ENCODE data around the gene TLE4. TPM values are rescaled to one million over a fixed set of nuclear protein-coding genes. Genes with fewer than 3 reads are reported as not detected.

Gene TLE4
- total and polyA plus RNA-seq, 2 experiments from 2014 or later: 45.8 to 72.9 TPM

GRCh38 chr9:79581388-79581787 lies 9.6 kb downstream of the TLE4 start:
- no peaks in the 10 kb centered on the region; the same call in 1 of the 2 replicates for H3K36me3 ChIP-seq (ENCODE audit: insufficient read depth)
- no peaks in the 10 kb centered on the region for H3F3A ChIP-seq (replicated peaks; ENCODE audit: low read depth)
- Mint-ChIP-seq H3K4me1 (peaks cover 45% of the 10 kb centered on the region), H3K36me3 (ENCODE audit: low read depth) (peaks cover 3% of the 10 kb centered on the region; the same call in 2 of the 3 replicates), H3K27me3 (ENCODE audit: insufficient read depth, low read depth, poor library complexity) (peaks cover 5% of the 10 kb centered on the region), H3K9me3 (no peaks in the 10 kb centered on the region; the same call in 2 of the 3 replicates), H3K4me3 (no peak overlapping the region), H3K27ac (no peak overlapping the region)
- peaks cover 33% of the 10 kb centered on the region for H3K4me1 ChIP-seq (ENCODE audit: insufficient read depth)
- no peaks in the 10 kb centered on the region for H3K27me3 ChIP-seq (ENCODE audit: insufficient read depth)
- DNase-seq (ENCODE audit: low spot score) (no peak), ATAC-seq (no peak)
- H3K4me3 ChIP-seq: 0 out of 2 replicates have a peak overlapping the region, but pooled peaks have one; percentile 5
- TF ChIP-seq CREB1 (CRISPR knock-in tag; IDR thresholded peaks at IDR 0.05; ENCODE audit: low read depth) (no peak), NANOG (IDR thresholded peaks at IDR 0.05; ENCODE audit: borderline replicate concordance) (no peak), ZNF331 (CRISPR knock-in tag; IDR thresholded peaks at IDR 0.05; ENCODE audit: low read depth) (no peak), EZH2phosphoT487 (IDR thresholded peaks at IDR 0.05; ENCODE audit: unreplicated experiment) (no peak), STAT1 (IDR thresholded peaks at IDR 0.05; ENCODE audit: unreplicated experiment) (no peak), POLR2AphosphoS5 (IDR thresholded peaks at IDR 0.05; ENCODE audit: low read depth) (no peak)
- TF ChIP-seq, protein P1, sequence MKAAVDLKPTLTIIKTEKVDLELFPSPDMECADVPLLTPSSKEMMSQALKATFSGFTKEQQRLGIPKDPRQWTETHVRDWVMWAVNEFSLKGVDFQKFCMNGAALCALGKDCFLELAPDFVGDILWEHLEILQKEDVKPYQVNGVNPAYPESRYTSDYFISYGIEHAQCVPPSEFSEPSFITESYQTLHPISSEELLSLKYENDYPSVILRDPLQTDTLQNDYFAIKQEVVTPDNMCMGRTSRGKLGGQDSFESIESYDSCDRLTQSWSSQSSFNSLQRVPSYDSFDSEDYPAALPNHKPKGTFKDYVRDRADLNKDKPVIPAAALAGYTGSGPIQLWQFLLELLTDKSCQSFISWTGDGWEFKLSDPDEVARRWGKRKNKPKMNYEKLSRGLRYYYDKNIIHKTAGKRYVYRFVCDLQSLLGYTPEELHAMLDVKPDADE (IDR thresholded peaks at IDR 0.05): no peak
- TF ChIP-seq, protein P2, sequence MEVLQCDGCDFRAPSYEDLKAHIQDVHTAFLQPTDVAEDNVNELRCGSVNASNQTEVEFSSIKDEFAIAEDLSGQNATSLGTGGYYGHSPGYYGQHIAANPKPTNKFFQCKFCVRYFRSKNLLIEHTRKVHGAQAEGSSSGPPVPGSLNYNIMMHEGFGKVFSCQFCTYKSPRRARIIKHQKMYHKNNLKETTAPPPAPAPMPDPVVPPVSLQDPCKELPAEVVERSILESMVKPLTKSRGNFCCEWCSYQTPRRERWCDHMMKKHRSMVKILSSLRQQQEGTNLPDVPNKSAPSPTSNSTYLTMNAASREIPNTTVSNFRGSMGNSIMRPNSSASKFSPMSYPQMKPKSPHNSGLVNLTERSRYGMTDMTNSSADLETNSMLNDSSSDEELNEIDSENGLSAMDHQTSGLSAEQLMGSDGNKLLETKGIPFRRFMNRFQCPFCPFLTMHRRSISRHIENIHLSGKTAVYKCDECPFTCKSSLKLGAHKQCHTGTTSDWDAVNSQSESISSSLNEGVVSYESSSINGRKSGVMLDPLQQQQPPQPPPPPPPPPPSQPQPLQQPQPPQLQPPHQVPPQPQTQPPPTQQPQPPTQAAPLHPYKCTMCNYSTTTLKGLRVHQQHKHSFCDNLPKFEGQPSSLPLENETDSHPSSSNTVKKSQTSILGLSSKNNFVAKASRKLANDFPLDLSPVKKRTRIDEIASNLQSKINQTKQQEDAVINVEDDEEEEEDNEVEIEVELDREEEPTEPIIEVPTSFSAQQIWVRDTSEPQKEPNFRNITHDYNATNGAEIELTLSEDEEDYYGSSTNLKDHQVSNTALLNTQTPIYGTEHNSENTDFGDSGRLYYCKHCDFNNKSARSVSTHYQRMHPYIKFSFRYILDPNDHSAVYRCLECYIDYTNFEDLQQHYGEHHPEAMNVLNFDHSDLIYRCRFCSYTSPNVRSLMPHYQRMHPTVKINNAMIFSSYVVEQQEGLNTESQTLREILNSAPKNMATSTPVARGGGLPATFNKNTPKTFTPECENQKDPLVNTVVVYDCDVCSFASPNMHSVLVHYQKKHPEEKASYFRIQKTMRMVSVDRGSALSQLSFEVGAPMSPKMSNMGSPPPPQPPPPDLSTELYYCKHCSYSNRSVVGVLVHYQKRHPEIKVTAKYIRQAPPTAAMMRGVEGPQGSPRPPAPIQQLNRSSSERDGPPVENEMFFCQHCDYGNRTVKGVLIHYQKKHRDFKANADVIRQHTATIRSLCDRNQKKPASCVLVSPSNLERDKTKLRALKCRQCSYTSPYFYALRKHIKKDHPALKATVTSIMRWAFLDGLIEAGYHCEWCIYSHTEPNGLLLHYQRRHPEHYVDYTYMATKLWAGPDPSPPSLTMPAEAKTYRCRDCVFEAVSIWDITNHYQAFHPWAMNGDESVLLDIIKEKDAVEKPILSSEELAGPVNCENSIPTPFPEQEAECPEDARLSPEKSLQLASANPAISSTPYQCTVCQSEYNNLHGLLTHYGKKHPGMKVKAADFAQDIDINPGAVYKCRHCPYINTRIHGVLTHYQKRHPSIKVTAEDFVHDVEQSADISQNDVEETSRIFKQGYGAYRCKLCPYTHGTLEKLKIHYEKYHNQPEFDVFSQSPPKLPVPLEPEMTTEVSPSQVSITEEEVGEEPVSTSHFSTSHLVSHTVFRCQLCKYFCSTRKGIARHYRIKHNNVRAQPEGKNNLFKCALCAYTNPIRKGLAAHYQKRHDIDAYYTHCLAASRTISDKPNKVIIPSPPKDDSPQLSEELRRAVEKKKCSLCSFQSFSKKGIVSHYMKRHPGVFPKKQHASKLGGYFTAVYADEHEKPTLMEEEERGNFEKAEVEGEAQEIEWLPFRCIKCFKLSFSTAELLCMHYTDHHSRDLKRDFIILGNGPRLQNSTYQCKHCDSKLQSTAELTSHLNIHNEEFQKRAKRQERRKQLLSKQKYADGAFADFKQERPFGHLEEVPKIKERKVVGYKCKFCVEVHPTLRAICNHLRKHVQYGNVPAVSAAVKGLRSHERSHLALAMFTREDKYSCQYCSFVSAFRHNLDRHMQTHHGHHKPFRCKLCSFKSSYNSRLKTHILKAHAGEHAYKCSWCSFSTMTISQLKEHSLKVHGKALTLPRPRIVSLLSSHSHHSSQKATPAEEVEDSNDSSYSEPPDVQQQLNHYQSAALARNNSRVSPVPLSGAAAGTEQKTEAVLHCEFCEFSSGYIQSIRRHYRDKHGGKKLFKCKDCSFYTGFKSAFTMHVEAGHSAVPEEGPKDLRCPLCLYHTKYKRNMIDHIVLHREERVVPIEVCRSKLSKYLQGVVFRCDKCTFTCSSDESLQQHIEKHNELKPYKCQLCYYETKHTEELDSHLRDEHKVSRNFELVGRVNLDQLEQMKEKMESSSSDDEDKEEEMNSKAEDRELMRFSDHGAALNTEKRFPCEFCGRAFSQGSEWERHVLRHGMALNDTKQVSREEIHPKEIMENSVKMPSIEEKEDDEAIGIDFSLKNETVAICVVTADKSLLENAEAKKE (CRISPR knock-in tag; IDR thresholded peaks at IDR 0.05): no peak
- H3K9me2 ChIP-seq (ENCODE audit: insufficient read depth): no peaks in the 10 kb centered on the region
- H3K4me2 ChIP-seq: peak overlapping the region; percentile 17; the same call in 1 of the 2 replicates
- peaks cover 15% of the 10 kb centered on the region for H4K20me1 ChIP-seq (replicated peaks; ENCODE audit: insufficient read depth)
- no peak overlapping the region for H2AFZ ChIP-seq
- H3K79me2 ChIP-seq (replicated peaks; ENCODE audit: insufficient read depth): peaks cover 97% of the 10 kb centered on the region
- H3K27ac ChIP-seq (ENCODE audit: low read depth): 0 out of 2 replicates have a peak overlapping the region, but pooled peaks have one; percentile 30

Data from GM23338 (cell line).